Testis (tissue), 2 donors: ENCODE measurements around the gene KLHL13.

Experiments
- POLR2A ChIP-seq: fragments of 450-650 bp; IDR thresholded peaks from one replicate; pipeline ENCODE4 v1.6.1; 2017; ENCODE audit warnings: antibody characterized with exemption, mild to moderate bottlenecking, moderate library complexity
- TF ChIP-seq, protein P1 (sequence below), 3 experiments: fragments of 450-650 bp in 2 of 3; fragments of 200-600 bp in 1 of 3; sonication (generic) in 1 of 3; IDR thresholded peaks; one replicate each; pipeline ENCODE4 v1.5.1; 2016 to 2019; ENCODE audit warnings: antibody characterized with exemption in 3 of 3, mild to moderate bottlenecking in 2 of 3, moderate library complexity in 1 of 3

DNA sequence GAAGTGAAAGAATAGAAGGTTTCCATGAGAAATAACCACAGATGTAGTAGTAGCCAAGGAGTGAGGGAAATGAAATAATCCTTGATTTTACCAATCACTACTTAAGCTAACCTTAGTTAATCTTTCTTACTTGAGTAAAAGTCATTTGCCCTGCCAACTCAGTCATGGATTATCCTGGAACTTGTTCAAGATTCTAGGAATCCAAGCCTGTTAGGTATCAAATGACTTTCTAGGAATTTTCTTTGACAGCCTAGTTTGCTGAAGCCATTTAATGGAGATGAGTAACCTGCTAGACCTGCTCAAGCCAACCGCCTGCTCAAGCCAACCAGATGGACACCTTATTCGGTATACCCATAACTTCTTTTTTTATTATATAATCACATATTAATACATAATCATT, 180.5 kb downstream of the KLHL13 start:
- TF ChIP-seq, protein P1, sequence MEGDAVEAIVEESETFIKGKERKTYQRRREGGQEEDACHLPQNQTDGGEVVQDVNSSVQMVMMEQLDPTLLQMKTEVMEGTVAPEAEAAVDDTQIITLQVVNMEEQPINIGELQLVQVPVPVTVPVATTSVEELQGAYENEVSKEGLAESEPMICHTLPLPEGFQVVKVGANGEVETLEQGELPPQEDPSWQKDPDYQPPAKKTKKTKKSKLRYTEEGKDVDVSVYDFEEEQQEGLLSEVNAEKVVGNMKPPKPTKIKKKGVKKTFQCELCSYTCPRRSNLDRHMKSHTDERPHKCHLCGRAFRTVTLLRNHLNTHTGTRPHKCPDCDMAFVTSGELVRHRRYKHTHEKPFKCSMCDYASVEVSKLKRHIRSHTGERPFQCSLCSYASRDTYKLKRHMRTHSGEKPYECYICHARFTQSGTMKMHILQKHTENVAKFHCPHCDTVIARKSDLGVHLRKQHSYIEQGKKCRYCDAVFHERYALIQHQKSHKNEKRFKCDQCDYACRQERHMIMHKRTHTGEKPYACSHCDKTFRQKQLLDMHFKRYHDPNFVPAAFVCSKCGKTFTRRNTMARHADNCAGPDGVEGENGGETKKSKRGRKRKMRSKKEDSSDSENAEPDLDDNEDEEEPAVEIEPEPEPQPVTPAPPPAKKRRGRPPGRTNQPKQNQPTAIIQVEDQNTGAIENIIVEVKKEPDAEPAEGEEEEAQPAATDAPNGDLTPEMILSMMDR (IDR thresholded peaks at IDR 0.05) = no peak
- TF ChIP-seq POLR2A = no peak
